Activated T-cell treated with anti-CD3 and anti-CD28 coated beads for 1 hour (primary cell): Measurements from ENCODE around the gene SCN3B.
"Not testable (repeated sequence)": the region's sequence is repeated elsewhere in the genome, so short reads cannot be mapped to it uniquely, and the experiment has no call there.

Experiments
- DNase-seq: peaks from one replicate; pipeline ENCODE4 v3.0.0-alpha.2; 2020; ENCODE audit warnings: low read depth

Gene SCN3B, protein sequence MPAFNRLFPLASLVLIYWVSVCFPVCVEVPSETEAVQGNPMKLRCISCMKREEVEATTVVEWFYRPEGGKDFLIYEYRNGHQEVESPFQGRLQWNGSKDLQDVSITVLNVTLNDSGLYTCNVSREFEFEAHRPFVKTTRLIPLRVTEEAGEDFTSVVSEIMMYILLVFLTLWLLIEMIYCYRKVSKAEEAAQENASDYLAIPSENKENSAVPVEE

GRCh38 chr11:123654566-123655081 is at the start of gene SCN3B:
SCN3B (minus strand) TSS chr11:123654624; CDS start chr11:123653801, 823 bp downstream.
- no peak for DNase-seq

DNA sequence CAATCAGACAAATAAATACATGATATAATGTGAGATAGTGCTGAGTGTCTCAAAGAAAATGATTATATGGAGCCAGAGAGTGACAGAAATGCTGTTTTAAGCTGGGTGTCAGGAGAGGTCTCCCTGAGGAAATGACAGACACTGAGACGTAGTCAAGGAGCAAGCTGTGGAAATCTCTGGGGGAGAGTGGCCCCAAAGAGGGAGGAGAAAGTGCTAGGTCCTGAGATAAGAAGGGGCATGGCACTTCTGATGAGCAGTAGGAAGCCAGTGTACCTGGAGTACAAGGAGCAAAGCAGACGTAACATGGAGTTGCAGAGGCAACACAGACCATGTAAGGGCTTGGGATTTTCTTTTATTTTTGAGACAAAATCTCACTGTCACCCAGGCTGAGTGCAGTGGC is 48.3 kb upstream of the SCN3B start:
- DNase-seq = no peak

DNA sequence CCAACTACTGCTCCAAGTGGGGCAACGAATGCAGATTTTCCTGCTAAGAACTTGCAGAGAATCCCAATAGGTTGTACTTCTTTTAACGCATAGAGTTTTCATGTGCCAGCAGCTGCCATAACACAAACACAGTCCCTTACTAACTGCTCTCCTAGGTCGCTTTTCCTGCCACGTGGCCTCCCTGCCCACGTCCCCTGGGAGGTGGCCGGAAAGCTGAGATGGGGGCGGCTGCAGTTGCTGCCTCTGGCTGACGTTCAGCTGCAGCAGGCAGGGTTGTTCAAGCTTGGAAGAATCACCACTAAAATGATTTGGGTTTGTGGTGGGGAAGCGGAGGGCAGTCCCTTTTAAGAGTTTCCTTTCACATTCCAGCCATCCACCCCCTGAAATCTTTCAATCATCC is 47.7 kb upstream of the SCN3B start:
- no peak for DNase-seq

DNA sequence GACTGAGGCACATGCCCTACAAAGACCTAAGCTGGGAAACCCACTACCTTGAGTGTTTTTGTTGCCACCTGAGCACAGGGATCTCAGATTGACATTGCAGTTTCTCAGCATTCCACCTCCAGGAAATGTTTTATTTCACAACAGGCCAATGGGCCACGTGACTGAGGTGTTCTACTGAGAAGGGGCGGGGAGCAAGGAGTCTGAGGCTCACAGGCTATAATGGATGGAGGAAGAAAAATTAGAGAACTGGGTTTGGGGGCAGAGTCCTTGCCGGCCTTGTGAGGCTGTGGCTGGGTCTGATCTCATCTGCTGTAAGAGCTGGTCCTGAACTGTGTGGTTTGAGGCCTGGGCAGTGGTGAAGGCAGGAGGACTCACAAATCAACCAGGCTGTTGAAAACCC is 46.3 kb upstream of the SCN3B start:
- DNase-seq = no peak

- no peak for DNase-seq
These were observed 44.2 kb upstream of the SCN3B start for GRCh38 chr11:123698546-123699127.

DNA sequence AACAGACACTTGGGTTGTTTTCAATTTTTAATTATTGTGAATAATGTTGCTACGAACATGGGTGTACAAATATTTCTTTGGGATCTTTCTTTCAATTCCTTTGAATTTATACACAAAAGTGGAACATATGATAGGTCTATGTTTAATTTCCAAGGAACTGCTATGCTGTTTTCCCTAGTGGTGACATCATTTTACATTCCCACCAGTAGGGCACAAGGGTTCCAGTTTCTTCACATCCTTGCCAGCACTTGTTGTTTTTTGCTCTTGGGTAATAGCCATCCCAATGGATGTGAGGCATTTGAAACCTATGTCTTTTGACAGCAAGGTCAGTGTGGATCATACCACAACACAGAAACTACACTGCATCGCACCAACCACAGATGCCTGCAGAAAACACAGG is 41.8 kb upstream of the SCN3B start:
- no peak for DNase-seq

- DNase-seq = no peak
These were observed 40.8 kb upstream of the SCN3B start for GRCh38 chr11:123695231-123695630.

DNA sequence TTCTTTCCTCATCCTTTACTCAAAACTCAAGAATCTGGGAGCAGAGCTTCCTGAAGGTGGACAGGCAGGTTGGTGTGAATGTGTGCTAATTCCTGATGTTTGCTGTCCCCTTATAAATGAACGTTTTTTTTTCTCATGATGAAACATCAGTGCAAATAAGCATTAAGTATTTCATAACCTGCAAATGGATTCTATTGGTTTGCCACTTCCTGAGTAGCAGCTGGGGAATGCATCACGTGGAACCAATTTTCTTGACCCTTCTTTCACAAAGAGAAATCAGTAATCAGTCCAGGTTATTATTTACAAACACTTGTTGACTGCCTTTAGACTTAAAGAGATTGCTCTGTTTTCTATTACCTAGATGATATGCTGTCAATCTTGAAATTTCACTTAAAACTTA is 40.1 kb upstream of the SCN3B start:
- no peak for DNase-seq

DNA sequence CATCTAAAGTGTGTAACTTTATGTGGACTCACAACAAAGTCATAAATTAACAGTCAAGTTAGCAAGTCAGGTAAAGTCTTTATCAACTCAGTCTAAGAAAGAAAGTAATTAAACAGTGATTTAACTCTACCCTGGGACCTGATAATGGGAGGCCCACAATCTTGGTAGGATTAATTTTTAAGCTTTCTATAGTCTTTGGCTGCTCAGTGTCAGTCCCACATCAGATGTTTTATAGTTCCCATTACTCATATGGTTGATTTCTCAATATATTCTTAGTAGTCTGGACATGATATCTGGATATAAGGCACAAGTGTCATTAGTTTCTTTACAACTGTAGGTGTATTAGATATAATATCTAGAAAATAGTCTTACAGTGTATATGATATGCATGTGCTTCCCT is 38.5 kb upstream of the SCN3B start:
- DNase-seq = no peak

- DNase-seq = no peak
These were observed 36.1 kb upstream of the SCN3B start for GRCh38 chr11:123690485-123690884.

DNA sequence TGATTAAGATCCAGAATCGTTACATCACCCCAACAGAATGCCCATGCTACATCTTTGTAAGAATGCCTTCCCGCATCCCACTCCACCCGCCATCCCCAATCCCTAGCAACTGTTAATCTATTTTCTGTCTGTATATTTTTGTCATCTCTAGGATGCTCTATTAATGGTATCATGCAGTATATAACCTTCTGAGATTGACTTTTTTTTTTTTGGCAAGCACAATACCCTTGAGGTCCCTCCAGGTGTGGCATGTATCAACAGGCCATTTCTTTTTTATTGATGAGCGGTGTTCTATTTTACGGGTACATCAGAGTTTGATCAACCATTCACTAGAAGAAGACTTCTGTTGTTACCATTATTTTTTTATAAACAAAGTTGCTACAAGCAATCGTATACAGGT is 30.2 kb upstream of the SCN3B start:
- no peak for DNase-seq

DNA sequence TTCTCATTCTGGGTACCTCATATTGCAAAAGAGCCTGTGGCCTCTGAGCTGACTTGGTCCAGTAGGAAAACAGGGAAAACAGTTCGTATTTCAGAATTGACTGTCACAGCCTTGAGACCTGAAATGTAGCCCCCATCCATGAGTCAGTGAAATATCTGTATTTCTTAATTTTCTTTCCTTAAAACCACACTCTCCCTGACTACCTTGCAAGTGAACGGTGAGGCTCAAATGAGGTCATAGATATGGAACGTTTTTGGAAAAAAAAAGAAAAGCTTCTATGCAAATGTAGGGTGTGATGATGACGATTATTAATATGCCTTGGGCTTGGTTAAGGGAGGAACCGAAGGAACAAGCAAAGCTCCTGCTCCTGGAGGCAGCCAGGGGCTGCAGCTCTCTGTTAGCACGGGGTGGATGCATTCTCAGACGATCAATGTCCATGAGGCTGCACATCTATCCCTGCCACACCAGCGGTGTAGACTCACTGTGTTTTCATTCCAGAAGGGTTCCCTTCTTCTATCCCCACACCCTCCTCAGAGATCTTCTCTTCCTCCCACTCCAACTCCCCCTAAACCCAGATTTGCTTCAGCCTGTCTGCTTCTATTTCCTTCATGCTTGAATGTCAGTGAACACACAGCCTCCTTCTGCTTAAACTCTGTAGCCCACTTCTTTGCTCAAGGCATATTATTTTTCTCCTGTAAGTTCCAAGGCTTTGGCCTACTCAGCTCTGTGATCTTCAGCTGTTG is 29.2 kb upstream of the SCN3B start:
- DNase-seq = no peak

DNA sequence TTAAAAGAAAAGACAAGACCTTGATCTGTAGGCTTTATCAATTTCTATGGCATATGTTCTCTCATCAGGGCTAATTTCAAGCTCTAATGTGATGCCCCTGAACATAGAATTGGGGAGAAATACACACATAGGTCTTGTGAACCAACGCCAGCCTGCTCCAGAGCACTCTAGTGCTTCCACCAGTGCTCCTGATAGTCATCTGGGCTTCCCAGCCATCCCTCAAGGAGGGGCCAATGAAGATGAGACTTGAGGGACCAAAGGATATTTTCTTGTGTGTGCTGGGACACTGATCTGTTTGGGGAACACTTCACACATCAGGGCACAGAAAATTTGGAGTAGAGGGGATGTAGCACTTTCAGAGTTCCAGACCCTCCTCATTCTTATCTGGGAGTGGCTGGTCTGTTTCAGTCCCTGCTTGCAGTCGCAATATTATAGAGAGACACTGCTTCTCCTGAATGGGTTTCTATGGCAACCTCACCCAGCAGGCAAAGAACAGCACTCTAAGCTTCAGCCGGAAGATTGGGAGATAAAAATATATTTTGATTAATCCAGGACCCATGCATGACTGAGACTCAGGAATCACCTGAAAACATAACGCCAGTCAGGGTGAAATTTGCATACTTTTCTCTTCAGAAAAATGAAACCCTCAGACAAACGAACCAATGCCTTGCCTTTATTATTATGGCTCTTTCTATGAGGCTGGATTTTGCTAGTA is 28.4 kb upstream of the SCN3B start:
- no peak for DNase-seq

GRCh38 chr11:123681030-123681429 is 26.6 kb upstream of the SCN3B start:
- DNase-seq = no peak

DNA sequence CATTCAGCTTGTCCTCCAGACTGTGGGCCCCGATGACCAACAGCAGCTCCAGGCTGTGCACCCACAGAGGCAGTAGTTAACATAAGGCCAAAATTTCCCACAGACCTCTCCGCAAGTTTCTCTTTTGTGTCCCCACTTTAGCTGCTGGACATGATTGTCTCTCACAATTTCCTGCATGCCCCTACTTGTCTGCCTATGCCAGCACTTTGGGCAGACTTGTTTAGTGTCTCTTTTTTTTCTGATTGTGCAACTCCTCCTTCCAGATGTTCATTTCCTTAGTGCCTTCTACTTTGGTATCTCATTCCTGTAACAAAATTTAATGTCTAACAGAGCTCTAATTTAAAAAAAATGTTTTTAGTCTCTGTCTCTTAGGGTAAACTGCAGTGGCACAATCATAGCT is 23.8 kb upstream of the SCN3B start:
- DNase-seq = no peak

DNA sequence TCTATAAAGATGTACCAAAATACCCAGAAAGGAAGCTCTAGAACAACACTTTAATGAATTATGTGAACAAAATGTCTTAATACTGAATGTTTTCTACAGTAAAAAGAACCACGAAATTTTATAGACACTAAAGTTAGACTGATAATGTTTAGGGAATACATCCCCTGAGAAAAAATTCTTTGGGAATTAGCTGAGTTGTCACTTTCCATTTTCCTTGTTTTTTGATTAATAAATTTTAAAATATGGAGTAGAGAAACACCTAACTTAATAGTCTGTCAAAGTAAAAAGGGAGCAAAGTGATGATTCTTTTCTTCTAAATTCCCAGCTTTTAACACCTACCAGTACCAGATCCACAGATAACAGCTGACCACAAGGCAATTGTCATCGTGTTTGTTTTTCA is 23.1 kb upstream of the SCN3B start:
- no peak for DNase-seq

DNA sequence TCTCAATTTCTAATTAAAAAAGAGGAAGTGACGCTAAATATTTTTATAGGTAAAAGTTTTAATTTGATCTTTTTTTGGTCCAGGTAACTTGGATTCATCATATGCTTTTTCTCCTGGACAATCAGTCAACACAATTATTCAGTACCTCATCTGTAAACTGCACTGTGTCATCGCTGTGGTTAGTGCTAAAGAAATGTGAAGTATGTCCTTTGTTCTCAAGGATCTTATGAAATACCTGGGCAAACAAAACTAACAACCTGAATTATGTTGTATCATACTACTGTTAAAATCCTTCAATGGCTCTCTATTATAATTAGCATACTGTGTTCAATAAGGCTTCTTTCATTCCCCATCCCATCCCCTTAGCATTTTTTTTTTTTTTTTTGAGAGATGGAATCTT is 19.9 kb upstream of the SCN3B start:
- no peak for DNase-seq

DNA sequence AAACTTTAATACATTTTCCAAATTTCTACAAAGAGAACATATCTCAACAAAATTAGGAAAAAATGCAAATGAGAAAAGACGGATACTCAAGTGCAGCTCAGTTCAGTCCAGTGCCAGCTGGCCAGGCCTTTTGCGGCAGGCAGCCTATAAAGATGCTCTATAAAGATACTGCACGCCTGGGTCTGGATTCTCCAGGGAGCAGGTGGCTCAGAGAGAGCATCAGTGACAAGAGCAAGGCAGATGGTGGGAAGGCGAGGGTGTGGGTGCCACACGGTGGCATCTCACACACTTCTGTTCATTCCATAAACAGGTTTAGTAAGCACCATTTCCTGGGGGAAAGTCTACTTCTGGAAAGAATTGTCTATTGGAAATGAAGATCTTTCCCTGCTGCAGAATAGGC is 18.1 kb upstream of the SCN3B start:
- DNase-seq = no peak

DNA sequence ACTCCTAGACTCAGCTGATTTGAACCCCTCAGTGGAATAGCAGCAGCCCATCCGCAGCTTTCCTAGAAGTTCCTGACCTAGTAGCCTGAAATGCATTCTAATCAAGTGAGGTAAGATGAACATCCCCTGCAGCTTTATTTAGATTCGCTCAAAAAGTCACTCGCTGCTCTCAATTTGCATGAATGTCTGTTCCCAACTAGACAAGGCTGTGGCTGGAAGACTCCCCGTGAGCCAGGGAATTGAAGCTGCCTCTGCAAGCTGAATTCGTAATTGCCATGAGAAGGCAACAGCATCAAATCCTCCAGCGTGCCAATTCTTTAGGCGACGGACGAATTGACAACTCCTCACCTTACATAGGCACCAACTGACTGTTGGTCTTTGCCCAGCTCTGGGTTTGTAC is 17.1 kb upstream of the SCN3B start:
- no peak for DNase-seq

DNA sequence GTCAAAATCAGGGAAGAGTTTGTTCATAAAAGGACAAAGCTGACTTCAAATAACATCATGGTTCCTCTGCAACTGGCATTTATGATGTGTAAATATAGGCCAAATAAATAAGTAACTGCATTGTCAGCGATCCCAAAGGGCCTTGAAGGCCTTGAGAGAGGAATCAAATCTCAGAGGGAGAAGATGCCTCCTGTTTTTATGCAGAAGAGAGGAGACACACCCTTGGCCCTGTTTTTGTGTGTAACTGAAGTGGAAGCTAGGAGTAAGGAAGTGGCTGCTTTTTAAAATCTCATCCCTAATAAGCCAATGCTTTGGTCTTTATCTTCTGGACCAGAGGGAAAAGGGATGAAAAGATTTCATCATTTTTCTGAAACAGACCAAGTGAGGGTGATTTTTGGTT is 15.7 kb upstream of the SCN3B start:
- no peak for DNase-seq

GRCh38 chr11:123665306-123665705 is 10.9 kb upstream of the SCN3B start:
- no peak for DNase-seq

DNA sequence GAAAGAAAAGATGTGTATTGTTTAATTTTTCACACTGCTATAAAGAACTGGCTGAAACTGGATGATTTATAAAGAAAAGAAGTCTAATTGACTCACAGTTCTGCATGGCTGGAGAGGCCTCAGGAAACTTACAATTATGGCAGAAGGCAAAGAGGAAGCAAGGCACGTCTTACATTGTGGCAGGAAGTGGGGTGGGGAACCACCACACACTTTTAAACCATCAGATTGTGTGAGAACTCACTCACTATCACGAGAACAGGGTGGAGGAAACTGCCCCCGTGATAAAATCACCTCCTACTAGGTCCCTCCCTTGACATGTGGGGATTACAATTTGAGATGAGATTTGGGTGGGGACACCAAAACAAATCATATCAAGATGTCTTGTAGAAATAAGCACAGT is 5.5 kb upstream of the SCN3B start:
- DNase-seq = not testable (repeated sequence)

DNA sequence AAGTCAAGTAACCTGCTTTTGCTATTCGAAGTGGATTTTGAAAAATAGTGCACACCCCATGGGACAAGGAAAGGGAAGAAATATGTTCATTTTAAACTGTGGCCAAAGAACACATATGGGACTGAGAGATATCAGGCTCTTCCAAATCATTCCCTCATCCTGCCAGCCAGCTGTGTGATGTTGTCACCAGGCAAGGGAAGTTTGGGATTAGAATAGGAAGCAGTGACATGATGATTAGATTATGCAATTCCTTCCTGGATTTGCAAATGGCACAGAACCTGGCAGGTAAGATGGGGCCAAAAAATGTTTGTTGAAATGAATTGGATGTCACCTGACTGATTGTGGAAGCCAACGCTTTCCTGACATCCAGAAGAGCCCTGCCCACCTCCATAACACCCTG is 4.9 kb upstream of the SCN3B start:
- DNase-seq = no peak
